ENCODE results near the gene VRK2. TPM values are rescaled to one million over a fixed set of nuclear protein-coding genes. Genes with fewer than 3 reads are reported as not detected.

VRK2 gene
- total RNA-seq, 4 donors from 2014 or later = 11.1 to 18.3 (median 15.1) TPM

- H3K9me3 ChIP-seq = no peaks in the 10 kb centered on the region
- H3K4me1 ChIP-seq = no peaks in the 10 kb centered on the region
- H3K27me3 ChIP-seq = no peaks in the 10 kb centered on the region
- 94% methylated on average over 2 of the region's 2 CpGs for WGBS
- H3K27ac ChIP-seq = no peak overlapping the region
- no peak for DNase-seq (ENCODE audit: low spot score in 2 of 2)
- TF ChIP-seq, protein P1, sequence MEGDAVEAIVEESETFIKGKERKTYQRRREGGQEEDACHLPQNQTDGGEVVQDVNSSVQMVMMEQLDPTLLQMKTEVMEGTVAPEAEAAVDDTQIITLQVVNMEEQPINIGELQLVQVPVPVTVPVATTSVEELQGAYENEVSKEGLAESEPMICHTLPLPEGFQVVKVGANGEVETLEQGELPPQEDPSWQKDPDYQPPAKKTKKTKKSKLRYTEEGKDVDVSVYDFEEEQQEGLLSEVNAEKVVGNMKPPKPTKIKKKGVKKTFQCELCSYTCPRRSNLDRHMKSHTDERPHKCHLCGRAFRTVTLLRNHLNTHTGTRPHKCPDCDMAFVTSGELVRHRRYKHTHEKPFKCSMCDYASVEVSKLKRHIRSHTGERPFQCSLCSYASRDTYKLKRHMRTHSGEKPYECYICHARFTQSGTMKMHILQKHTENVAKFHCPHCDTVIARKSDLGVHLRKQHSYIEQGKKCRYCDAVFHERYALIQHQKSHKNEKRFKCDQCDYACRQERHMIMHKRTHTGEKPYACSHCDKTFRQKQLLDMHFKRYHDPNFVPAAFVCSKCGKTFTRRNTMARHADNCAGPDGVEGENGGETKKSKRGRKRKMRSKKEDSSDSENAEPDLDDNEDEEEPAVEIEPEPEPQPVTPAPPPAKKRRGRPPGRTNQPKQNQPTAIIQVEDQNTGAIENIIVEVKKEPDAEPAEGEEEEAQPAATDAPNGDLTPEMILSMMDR (IDR thresholded peaks at IDR 0.05) = no peak
- TF ChIP-seq EP300 (IDR thresholded peaks at IDR 0.05) (no peak), POLR2AphosphoS5 (IDR thresholded peaks at IDR 0.05) (no peak), POLR2A (IDR thresholded peaks at IDR 0.05) (no peak)
- peaks cover 9% of the 10 kb centered on the region for H3K36me3 ChIP-seq
- no peak overlapping the region for H3K4me3 ChIP-seq
These were observed 24.2 kb downstream of the VRK2 start for GRCh38 chr2:58070765-58071164.

GRCh38 chr2:58072102-58072501 lies 25.5 kb downstream of the VRK2 start:
- DNase-seq (ENCODE audit: low spot score in 2 of 2) = no peak
- TF ChIP-seq POLR2AphosphoS5 (IDR thresholded peaks at IDR 0.05) (no peak), POLR2A (IDR thresholded peaks at IDR 0.05) (no peak), EP300 (IDR thresholded peaks at IDR 0.05) (no peak)
- TF ChIP-seq, protein P1 (IDR thresholded peaks at IDR 0.05) = no peak
- no peaks in the 10 kb centered on the region for H3K9me3 ChIP-seq
- no peak overlapping the region for H3K4me3 ChIP-seq
- no peak overlapping the region for H3K27ac ChIP-seq
- H3K36me3 ChIP-seq = peaks cover 9% of the 10 kb centered on the region
- H3K4me1 ChIP-seq = no peaks in the 10 kb centered on the region
- WGBS = 85% methylated on average over 1 of the region's 1 CpG
- H3K27me3 ChIP-seq = no peaks in the 10 kb centered on the region

- no peak for TF ChIP-seq POLR2A (IDR thresholded peaks at IDR 0.05)
- TF ChIP-seq EP300 (IDR thresholded peaks at IDR 0.05) = no peak
- no peak for TF ChIP-seq POLR2AphosphoS5 (IDR thresholded peaks at IDR 0.05)
- TF ChIP-seq, protein P1 (IDR thresholded peaks at IDR 0.05) = no peak
- no peaks in the 10 kb centered on the region for H3K27me3 ChIP-seq
- DNase-seq (ENCODE audit: low spot score in 2 of 2) = no peak
- no peak overlapping the region for H3K27ac ChIP-seq
- no peaks in the 10 kb centered on the region for H3K9me3 ChIP-seq
- no peak overlapping the region for H3K4me3 ChIP-seq
- H3K4me1 ChIP-seq = no peaks in the 10 kb centered on the region
- 98% methylated on average over 3 of the region's 3 CpGs for WGBS
- peaks cover 9% of the 10 kb centered on the region for H3K36me3 ChIP-seq
These were observed 26.4 kb downstream of the VRK2 start for GRCh38 chr2:58073008-58073407.

GRCh38 chr2:58073751-58074150 lies 27.1 kb downstream of the VRK2 start:
- no peaks in the 10 kb centered on the region for H3K27me3 ChIP-seq
- no peak overlapping the region for H3K27ac ChIP-seq
- TF ChIP-seq, protein P1 (IDR thresholded peaks at IDR 0.05) = no peak
- TF ChIP-seq EP300 (IDR thresholded peaks at IDR 0.05) (no peak), POLR2AphosphoS5 (IDR thresholded peaks at IDR 0.05) (no peak), POLR2A (IDR thresholded peaks at IDR 0.05) (no peak)
- no peaks in the 10 kb centered on the region for H3K4me1 ChIP-seq
- H3K36me3 ChIP-seq = peaks cover 9% of the 10 kb centered on the region
- H3K9me3 ChIP-seq = no peaks in the 10 kb centered on the region
- 92% methylated on average over 3 of the region's 3 CpGs for WGBS
- H3K4me3 ChIP-seq = no peak overlapping the region
- no peak for DNase-seq (ENCODE audit: low spot score in 2 of 2)

DNA sequence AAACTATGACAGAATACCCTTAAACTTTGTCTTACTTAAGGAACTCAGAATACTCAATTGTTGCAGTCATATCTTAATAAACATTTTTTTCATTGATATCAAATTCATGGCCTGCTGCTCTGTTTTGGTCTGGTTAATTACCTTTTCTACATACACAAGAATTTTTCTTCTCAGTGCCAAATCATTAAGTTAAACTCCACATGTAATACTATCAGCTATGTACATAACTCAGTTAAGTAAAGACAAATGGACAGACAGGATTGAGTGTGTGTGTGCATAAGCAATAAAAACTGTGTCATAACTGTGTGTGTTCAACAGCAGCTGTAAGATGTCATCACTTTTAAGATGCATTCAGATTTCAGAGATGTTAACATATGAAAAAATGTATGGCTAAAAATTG lies 34.4 kb downstream of the VRK2 start:
- Histone ChIP-seq H3K9me3 (no peaks in the 10 kb centered on the region), H3K36me3 (no peaks in the 10 kb centered on the region), H3K4me1 (no peaks in the 10 kb centered on the region), H3K4me3 (no peak overlapping the region), H3K27me3 (no peaks in the 10 kb centered on the region), H3K27ac (no peak overlapping the region)
- no peak for DNase-seq (ENCODE audit: low spot score in 2 of 2)
- no peak for TF ChIP-seq POLR2A (IDR thresholded peaks at IDR 0.05)
- TF ChIP-seq, protein P1 (IDR thresholded peaks at IDR 0.05) = no peak
- no peak for TF ChIP-seq EP300 (IDR thresholded peaks at IDR 0.05)
- TF ChIP-seq POLR2AphosphoS5 (IDR thresholded peaks at IDR 0.05) = no peak
